Astrocyte of the hippocampus (primary cell): Measurements from ENCODE around the gene POFUT2.

Experiments used
- DNase-seq: peaks from one replicate; pipeline ENCODE4 v3.0.0; 2011; ENCODE audit warnings: low read depth, low spot score

Gene POFUT2

DNA sequence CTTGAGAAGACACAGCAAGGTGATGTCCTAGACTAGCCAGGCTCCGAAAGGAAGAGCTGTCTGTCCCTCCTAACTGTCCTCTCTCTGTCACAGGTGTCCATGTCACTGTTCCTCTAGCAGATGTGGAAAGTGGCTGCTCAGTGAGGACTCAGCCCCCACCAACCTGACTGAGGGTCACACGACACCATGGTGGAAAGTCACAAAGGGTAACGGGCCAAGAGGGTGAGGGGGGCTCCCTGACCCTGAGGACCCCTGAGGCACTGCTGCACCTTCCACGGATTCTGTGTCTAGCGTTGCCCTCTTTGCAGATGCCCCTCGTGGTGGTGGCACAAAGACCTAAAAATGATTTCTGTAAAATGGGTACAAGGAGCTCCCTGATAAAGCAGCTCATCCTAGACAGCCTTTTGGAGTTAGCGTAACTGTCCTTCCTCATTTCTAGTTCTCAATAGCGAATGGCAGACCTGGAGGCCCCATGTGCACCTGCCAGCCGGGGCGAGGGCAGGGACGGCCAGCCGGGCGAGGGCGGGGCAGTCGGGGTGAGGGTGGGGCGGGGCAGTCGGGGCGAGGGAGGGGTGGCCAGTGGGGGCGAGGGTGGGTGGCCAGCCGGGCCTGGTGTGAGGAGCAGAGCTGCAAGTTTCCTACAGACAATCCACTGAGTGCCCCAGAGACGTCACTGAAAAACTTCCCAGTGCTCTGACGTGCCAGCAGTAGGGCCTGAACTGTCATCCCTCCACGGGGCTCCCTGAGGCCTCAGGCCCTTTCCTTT lies 23.4 kb downstream of the POFUT2 start:
- DNase-seq, result no peak

GRCh38 chr21:45263534-45263933 lies 24.2 kb downstream of the POFUT2 start:
- no peak for DNase-seq

- no peak for DNase-seq
These were observed 25.1 kb downstream of the POFUT2 start for GRCh38 chr21:45262616-45263015.

DNA sequence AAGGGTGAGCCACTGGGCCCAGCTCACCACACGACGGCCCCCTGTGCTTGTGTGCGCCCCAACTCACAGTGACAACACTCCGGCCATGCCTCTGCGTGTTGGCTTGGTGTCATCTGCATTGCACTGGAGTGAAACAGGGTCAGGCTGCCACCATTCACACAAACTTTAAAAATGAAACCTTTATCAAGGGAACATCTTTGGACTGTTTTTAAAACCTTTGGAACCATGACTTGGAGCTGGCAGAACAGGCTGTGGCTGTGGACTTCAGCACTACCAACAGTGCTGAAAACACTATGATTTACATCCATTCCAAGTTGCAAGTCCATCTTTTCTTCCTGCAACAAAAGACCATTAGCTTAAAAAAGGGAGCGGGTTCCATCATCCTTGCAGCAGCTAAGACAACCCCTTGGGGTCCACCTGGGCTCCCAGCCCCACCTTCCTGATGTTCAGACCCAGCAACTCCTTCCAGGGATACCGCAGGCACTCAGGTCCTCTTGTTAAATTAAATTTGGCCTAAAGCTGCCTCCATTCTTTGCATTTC lies 25.6 kb downstream of the POFUT2 start:
- DNase-seq, result no peak

DNA sequence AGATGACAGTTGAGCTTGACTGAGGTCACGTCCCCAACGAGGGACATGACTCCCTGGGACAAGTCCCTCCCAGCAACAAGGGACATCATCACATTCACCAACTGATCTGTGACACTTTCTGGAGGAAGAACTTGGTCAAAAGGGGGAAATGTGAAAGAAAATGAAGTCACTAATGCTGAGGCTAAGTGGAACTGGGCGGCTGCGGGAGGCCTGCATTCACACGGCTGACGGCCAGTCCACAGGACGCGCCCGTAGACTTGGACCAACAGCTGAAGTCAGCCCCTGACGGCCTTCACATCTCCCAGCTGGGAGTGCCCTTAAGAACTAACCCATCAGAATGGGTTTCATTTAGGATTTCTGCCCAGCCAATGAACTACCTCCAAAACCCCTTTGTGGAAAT lies 26.6 kb downstream of the POFUT2 start:
- no peak for DNase-seq

DNA sequence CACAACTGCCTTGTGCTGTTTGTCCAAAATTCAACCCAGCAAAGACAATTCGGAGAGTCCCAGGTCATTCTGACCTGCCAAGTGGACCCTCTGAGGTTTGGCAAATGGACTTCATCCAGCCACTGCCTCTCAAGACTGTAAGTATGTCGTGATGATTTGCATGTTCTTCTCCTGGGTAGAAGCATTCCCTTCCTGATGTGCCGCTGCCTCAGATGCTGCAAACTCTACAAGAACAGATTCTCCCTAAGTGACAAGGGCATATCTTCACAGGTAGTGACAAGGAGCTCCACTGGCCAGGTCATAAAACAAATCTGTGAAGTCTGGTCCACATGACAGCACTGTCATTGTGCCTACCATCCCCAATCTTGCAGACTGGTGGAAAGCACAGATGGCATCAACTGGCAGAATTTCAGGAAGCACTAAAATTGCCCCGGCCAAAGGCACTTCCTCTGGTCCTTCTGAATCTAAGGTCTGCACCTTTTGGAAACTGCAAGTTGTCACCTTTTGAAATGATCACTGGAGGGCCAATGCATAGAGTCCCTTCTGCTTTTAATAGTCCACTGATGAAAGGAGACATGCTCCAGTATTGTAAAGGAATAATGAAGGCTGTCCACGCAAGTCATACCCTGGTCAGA lies 27.4 kb downstream of the POFUT2 start:
- DNase-seq, result no peak

GRCh38 chr21:45259206-45259840 lies 28.4 kb downstream of the POFUT2 start:
- no peak for DNase-seq

- DNase-seq, result no peak
These were observed 29.2 kb downstream of the POFUT2 start for GRCh38 chr21:45258466-45258865.

GRCh38 chr21:45257673-45258341 lies 29.9 kb downstream of the POFUT2 start:
- no peak for DNase-seq

- no peak for DNase-seq
These were observed 30.6 kb downstream of the POFUT2 start for GRCh38 chr21:45256912-45257672.

- no peak for DNase-seq
These were observed 31.4 kb downstream of the POFUT2 start for GRCh38 chr21:45256021-45256911.

DNA sequence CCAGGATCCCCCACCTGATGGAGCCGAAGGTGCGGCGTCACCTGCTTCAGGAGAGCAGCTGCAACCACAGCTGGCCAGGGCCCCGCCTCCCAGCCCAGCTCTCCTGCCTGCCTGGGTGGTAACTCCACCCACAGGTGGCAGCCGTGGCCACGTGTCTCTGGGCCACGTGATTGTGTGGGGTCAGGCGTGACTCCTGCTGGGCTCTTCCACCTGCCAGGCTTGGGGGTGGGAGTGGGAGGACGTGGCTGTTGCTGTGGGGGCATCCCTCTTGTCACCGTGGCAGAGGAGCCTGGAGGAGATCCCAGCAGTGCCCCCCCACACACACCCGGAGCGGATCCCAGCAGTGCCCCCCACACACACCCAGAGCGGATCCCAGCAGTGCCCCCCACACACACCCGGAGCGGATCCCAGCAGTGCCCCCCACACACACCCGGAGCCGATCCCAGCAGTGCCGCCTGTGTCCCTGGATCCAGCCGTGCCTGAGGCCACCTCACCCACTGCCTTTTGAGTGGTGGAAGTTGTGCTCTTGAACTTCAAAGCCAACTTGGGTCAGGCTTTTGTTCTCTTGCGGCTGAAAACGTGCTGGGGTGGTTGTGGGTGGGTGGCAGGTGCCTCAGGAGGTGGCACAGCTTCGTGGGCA lies 32.2 kb downstream of the POFUT2 start:
- no peak for DNase-seq

DNA sequence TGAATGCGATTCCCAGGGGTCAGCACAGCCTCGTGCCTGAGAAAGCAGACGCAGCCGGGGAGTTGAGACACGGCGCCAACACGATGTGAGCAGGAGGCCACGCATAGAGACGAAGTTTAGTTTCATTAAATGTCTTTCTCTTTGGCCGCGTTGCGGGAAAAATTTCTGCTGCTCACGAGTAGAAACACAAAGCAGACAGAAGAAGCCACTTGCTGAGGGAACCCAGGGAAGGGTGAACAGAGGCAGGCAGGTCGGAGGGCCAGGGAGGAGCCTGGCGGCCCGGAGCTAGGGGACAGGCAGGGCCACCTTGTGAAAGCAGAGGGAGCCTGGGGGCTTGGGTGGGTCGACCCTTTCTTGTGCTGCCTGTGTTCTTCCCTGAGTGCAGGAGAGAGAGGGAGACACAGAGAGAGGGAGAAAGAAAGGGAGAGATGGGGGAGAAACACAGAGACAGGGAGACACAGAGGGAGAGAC lies 33.2 kb downstream of the POFUT2 start:
- DNase-seq, result no peak

DNA sequence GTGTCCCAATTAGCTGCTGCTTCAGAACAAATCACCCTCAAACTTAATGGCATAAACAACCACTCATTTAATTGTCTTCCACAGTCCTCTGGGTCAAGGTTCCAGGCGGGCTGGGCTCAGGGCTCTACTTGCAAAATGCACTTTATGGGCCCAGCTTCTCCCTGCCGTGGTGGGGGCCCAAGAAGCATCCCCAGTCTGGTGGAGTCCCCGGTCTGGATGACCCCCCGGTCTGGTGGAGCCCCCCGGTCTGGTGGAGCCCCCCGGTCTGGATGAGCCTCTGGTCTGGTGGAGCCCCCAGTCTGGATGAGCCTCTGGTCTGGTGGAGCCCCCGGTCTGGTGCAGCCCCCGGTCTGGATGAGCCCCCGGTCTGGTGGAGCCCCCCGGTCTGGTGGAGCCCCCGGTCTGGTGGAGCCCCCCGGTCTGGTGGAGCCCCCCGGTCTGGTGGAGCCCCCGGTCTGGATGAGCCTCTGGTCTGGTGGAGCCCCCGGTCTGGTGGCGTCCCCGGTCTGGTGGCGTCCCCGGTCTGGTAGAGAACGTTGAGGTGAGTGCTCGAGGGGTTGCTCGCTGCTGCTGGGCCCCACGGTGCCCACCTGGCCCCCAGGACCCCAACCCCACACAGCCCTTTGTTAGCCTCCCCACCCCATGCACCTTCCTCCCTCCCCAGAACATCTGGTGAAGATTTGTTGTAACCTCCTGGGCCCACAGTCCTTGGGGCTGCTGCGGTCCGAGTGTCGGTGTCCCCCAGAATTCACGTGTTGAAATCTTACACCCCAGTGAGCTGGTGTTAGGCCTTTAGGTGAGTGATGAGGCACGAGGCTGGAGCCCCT lies 33.8 kb downstream of the POFUT2 start:
- no peak for DNase-seq

DNA sequence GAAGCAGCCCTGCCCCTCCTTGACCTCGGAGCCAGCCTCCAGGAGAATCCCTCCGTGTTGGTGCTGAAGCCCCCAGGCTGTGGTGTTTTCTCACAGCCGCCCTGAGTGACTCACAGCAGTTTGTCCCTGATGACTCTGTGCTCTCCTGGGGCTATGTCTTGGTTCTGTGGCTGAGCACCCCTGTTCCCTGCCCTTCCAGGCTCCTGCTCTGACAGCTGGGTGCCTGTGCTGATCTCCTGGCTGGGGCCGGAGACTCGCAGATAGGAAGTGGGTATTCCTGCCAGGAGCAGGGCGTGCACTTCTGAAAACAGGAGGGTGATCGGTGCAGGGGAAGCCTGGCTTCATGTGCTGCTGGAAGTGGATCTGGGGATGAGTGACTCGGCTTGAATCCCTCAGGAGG lies 34.5 kb downstream of the POFUT2 start:
- DNase-seq, result peak; percentile 48

DNA sequence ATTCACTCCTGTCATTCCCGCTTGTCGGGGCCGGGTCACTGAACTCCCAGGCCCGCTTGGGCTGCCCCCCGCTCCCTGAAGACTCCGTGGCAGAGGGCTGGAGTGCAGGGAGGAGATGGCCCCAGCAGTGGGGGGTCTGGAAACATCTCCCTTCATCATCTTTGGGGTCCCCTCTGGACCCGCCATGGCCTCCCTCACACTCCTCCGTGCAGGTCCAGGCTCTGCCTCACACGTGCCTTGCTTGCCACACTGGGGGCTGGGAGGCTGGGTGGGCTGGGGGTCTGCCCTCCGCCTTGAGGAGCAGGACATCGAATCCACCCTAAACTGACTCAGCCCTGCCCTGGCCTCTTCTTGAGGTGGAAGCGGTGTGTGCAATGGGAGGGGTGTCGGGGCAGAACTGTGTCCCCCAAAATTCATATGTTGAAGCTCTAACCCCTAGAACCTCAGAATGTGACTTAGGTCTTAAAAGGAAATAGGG lies 35.2 kb downstream of the POFUT2 start:
- no peak for DNase-seq

DNA sequence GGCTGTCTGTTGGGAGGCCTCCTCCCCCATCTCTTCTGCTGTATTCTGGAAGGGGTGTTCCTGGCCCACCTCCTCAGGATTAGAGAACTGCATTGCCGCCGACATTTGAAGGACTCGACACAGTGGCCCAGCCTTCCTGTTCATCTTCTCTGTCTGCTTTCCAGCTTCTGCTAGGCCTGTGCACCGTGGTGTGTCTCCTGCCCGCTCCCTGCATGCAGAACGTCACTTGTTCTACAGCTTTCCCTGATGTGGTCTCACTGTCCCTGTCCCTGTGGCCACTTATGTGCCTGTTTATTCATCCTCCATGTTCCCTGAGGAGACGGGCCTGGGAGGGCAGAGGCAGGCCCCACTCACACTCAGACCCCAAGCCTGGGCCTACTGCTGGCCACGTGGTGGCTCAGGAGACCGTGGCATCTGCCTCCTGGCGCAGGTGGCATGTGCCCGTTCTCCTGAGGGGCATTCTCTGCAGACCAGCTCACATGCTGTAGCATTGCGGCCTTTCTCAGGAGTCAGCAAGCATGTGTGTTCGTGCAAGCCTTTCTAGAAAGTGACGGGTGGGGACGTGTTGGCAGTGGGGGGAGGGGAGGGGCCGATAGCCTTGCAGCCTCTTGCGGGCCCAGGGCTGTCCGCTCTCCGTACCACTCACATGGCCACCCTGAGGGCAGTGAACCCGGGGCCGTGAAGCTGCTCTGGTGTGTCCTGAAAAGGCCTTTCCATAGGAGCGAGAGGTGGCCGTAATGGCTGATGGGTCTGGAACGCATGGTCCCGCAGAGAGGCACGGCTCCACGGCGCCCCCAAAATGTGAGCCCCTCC lies 35.9 kb downstream of the POFUT2 start:
- DNase-seq, result no peak
